ENCODE data around the gene MMP25.
"Not testable (repeated sequence)": the region's sequence is repeated elsewhere in the genome, so short reads cannot be mapped to it uniquely, and the experiment has no call there.

MMP25 gene

DNA sequence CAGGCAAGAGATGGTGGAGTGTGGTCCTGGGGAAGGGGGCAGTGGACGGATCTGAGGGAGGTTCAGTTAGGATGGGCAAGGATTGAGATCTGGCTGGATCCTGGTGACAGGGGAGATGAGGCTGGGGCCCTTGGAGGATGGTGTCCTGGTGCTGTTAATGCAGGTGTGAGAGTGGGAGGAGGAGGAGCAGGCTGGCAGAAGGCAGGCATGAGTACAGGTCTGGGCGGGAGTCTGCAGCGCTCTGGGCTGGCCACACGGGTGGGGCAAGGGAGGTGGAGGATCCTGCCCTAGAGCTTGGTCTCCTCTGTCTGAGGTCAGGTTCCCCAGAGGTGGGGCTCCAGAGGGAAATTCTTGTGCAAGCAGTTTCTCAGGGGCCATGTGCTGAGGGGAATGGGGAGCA, 25.8 kb downstream of the MMP25 start:
- not testable (repeated sequence) for DNase-seq (ENCODE audit: low read depth in 2 of 2, low spot score in 1 of 2)

DNA sequence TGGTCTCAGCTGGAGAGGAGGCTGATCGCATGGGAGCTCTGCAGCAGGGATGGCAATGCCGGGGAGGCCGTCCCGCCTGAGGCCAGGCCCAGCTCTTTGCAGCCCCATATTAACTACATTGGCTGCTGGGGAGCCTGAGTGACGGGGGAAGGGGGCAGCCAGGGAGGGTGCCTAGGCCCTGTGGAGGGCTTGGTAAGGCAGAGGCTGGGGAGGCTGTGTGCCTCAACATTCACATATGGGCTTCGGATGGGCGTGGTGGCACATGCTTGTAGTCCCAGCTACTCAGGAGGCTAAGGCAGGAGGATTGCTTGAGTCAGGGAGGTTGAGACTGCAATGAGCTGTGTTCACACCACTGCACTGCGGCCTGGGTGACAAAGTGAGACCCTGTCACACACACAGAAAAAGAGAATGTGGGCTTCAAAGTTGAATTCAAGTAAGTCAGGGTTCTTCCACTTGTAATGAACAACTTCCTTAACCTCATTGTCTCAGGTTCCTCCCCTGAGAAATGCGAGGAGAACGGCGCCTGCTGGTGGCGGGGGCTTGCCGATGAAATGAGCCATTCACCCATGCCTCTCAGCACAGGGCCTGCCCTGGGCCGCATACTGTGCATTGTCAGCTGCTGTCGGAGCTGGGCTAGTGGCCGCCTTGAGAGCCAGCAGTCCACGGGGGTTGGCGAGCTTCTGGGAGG, 26.4 kb downstream of the MMP25 start:
- DNase-seq (ENCODE audit: low read depth in 2 of 2, low spot score in 1 of 2): not testable (repeated sequence)

DNA sequence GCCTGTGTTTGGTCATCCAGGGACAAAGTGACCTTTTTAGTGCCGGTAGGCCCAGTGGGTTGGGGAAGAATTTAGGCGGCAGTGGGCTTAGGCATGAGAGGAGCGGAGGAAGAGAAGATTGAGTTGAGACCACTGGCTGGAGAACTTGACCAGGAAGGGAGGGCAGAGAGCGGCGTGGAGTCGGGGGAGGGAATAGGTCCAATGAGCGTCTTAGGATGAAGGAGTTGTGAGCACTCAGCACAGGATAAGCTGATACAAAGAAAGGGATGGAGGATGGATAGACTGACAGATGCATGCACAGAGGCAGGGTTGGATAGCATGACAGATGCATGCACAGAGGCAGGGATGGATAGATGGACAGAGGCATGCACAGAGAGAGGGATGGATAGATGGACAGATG, 27.1 kb downstream of the MMP25 start:
- no peak for DNase-seq (ENCODE audit: low read depth in 2 of 2, low spot score in 1 of 2)

DNA sequence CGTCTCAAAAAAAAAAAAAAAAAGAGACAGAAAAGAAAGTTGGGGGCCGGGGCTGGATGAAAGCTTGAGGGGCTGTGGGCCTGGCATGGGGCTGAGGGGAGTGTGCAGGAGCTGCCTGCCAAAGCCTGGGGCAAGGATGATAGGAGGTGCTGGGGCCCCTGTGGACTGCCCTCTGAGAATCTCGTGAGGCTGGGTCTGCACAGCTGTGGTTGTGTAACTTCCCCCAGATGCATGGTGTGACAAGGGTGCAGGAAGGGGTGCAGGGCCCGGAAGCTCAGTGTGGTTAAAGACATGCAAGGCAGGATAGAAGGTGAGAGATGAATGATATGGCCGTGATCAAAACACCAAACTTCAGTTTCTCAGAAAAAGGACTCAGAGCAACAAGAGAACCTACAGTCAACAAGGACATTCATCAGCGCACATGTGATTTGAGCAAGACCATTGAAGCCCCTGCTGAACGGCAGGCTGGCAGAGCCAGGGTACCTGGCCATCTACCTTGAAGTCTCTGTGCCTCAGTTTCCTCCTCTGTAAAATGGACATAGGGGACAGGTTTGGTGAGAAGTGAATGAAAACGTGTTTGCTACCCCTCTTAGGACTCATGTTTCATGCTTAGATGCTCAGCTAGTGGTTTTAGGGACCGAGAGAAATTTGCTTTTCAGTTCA, 28.6 kb downstream of the MMP25 start:
- peak in 1 of 2 donors; percentile 62 for DNase-seq (ENCODE audit: low read depth in 2 of 2, low spot score in 1 of 2)

DNA sequence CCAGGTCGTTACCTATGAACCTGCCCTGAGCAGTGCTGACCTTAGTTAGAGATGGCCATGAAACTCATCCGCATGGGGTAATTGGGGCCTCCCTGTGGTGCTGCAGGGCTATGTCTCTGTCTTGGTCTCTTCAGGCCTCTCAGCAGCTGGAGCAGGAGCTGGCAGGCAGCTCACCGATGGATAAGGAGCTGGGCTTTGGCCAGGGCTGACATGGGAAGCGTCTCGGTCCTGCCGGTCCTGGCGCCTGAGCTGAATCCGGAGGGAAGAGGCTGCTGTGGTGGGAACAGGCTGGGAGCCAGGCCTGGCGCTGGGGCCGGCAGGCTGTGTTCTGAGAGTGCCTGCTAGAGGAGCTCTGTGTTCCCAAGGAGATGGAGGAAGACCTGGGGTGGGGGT, 29.2 kb downstream of the MMP25 start:
- DNase-seq (ENCODE audit: low read depth in 2 of 2, low spot score in 1 of 2): no peak

DNA sequence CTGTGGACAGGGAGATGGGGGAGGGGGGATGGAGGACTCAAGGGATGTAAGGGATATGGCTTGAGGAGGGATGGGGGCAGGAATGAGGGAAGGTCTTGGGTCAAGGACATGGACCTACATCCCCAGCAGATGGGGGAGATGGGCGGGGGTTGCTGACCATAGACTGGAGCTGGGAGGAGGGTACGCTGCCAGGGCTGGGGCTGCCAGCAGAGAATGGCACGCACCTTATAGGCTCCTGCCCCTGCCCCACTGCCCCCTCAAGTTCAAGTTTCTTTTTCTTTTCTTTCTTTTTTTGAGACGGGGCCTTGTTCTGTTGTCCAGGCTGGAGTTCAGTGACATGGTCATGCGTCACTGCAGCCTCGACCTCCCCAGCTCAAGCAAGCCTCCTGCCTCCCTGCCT, 29.6 kb downstream of the MMP25 start:
- not testable (repeated sequence) for DNase-seq (ENCODE audit: low read depth in 2 of 2, low spot score in 1 of 2)

DNA sequence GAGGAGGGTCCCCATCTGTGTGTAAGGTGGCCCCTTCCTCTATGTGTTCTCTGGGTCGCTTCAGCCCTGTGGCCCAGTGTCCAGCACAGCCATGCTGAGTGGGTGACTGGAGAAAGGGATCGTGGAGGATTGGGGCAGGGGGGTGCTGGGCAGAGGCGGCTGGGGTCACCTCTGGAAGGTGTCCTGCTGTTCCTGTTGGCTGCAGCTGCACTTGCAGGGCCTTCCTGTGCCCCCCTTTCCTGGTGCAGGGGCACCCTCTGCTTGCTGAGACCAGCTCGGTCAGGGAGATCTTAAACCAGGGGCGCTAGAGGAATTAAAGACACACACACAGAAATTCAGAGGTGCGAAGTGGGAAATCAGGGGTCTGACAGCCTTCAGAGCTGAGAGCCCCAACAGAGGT, 30.2 kb downstream of the MMP25 start:
- no peak for DNase-seq (ENCODE audit: low read depth in 2 of 2, low spot score in 1 of 2)

DNA sequence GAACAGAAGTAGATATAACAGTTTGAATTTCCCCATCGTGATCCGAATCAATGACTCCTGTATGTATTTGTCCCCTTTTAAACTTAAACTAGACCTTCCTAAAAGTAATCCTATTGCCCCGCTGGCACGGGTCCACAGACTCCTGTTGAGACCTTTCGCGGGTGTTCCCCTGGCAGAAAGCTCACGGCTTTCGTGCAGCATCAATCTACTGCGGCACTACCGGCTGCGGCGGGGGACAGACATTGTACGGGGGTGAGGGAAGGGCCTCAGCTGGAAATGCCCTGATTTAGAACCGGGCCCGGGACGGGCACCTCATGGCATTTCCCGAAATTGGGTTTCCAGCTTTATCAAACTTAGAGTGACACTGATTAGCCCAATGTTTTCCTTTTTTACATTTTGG, 33.7 kb downstream of the MMP25 start:
- DNase-seq (ENCODE audit: low read depth in 2 of 2, low spot score in 1 of 2): no peak

DNA sequence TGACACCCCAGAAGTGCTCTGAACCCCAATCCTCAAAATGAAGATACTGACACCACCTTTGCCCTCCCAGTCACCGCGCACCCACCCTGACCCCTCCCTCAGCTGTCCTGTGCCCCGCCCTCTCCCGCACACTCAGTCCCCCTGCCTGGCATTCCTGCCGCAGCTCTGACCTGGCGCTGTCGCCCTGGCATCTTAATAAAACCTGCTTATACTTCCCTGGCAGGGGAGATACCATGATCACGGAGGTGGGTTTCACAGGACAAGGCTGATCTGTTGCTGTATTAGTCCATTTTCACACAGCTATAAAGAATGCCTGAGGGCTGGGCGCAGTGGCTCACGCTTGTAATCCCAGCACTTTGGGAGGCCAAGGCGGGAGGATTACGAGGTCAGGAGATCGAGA, 35.6 kb downstream of the MMP25 start:
- not testable (repeated sequence) for DNase-seq (ENCODE audit: low read depth in 2 of 2, low spot score in 1 of 2)

DNA sequence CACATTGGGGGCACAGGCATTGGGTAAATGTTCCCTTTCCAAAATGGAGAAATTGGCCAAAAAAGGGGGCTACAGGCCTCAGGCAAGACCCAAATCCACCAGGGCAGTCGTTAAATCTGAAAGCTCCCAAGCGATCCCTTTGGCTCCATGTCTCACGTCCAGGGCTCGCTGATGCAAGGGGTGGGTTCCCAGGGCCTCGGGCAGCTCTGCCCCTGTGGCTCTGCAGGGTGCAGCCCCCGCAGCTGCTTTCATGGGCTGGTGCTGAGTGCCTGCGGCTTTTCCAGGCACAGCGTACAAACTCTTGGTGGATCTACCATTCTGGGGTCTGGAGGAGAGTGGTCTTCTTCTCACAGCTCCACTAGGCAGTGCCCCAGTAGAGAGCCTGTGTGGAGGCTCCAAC, 37.0 kb downstream of the MMP25 start:
- DNase-seq (ENCODE audit: low read depth in 2 of 2, low spot score in 1 of 2): not testable (repeated sequence)

DNA sequence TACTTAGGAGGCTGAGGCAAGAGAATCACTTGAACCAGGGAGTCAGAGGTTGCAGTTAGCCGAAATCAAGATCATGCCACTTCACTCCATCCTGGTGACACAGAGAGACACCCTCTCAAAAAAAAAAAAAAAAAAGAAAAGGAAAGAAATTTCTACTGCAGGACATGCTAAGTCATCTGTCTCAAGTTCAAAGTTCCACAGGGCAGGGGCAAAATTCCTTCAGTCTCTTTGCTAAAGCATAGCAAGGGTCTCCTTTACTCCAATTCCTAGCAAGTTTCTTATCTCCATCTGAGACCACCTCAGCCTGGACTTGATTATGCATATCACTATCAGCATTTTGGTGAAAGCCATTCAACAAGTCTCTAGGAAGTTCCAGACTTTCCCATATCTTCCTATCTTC, 38.1 kb downstream of the MMP25 start:
- no peak for DNase-seq (ENCODE audit: low read depth in 2 of 2, low spot score in 1 of 2)

DNA sequence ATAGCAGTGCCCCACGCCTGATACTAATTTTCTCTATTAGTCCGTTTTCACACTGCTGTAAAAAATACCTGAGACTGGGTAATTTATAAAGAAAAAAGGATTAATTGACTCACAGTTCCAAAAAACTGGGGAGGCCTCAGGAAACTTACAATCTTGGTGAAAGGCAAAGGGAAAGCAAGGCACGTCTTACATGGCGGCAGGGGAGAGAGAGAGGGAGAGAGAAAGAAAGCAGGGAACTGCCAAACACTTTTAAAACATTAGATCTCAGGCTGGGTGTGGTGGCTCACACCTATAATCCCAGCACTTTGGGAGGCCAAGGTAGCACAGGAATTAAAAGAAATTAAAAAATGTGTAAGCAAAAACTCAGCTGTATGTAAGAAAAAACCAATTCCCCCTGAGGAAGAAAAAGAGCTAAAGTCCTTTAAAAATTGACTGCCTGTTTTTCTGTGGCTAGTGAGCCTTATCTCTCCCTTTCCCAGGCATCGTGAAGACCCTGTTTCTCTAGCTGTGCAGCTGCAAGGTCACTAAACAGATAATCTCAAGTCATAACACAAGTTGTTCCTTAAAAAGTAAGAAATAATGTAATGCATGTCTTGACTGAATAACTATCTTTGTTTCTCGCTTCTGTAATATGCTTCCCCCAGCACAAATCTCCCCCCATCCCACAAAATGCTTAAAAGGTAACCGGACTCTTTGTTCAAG, 38.8 kb downstream of the MMP25 start:
- DNase-seq (ENCODE audit: low read depth in 2 of 2, low spot score in 1 of 2): no peak

DNA sequence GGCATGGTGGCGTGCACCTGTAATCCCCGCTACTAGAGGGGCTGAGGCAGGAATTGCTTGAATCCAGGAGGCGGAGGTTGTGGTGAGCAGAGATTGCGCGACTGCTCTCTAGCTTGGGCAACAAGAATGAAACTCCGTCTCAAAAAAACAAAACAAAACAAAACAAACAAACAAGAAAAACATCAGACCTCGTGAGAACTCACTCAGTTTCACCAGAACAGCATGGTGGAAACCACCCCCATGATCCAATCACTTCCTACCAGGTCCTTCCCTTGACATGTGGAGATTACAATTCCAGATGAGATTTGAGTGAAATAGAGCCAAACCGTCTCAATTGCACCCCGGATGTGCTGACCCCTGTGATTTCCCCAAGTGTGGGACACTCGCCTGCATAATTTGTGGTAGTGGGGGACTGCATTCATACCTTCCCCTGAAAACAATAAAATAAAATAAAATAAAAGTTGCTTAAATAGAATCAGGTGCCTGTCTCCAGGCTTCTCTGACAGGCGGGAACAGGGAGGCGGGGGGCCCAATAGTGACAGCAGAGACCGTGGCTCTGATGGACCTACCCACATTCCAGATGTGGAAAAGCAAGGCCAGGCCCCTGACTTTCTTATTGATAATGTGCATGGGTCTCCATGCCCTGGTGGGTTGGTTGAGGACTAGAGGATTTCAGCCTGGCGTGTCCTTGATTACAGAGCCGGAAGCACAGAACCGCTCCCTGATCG, 39.7 kb downstream of the MMP25 start:
- no peak for DNase-seq (ENCODE audit: low read depth in 2 of 2, low spot score in 1 of 2)

DNA sequence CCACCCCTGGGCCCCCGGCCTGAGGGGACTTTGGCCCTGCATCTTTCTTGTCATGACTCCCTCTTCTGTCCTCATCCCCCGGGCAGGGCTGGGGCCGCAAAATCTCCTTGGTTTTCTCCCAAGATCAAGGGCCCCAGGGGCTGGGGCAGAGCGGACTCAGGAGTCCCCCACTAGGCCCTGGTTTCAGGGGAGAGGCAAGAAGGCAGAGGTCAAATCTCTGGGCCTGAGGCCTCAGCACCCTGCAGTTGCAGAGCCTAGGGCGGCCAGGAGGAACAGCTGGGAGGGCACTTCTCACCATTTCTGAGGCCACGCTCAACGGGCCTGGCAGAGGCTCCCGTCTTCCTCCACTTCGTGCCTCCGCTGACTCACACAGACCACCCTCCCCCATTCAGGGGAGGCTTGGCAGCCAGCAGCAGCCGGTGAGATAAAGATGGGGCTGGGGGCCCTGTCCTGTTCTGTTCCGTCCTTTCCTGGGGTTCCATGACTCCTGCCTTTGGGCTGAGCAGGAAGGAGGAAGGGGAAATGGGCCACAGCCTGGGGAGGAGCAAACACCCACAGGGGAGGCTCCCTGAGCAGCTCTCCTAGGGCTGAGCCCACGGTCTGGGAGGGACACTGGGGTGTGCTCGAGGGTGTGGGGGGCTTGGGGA, 40.4 kb downstream of the MMP25 start:
- DNase-seq (ENCODE audit: low read depth in 2 of 2, low spot score in 1 of 2): no peak

DNA sequence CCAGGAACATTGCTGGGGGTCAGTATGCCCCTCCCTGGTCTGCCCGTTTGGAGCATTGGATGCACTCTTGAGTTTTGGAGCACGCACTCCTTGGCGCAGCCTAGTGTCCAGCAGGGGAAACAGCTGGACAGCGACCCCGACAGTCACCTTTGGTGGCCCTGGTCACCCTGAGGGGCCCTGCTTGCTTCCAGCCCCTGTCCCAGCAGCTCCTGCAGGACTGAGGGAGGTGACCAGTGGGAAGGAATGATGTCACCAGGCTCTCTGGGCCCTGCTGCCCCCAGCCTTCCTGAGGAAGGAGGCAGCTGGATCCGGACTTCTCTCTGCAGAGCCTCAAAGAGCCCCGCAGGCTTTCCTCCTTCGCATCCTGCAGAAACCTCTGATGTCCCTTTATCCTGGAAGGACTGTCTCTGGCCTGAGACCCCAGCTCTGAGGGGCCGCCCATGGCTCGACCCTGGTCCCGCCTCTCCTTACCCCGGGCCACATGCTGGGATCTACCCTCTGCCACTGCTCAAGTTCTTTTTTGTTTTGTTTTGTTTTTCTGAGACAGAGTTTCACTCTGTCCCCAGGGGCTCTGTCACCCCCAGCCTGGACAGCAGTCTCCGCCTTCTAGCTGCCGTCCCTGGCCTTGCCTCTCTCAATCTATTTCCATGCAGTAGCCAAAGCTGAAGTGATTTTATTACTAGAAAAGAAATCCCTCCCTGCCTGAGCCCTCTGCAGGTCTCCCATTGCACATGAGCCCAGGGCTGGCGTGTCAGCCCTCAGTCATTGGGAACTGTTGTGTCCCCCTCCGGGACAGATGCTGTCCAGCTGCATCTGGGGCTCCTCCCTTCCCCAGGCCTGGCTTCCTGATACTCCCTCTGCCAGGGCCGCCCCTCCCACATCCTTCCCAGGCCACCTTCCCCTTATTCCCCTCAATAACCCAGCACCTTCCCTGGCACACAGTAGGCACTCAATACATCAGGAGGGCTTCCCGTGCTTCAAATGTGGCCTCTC, 41.2 kb downstream of the MMP25 start:
- no peak for DNase-seq (ENCODE audit: low read depth in 2 of 2, low spot score in 1 of 2)

DNA sequence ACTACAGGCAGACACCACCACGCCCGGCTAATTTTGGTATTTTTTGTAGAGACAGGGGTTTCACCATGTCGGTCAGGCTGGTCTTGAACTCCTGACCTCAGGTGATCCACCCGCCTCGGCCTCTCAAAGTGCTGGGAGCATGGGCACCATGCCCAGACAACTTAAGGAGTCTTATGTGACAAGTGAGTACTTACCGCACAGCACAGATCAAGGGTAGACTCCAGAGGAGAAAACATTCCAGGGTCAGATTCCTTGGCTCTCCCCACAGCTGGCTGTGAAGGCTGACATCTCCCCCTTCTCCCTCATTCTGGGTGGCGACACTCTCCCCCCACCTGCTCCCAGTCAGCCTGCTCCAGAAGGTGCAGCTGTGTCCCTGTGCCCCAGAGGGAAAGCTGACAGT, 42.1 kb downstream of the MMP25 start:
- no peak for DNase-seq (ENCODE audit: low read depth in 2 of 2, low spot score in 1 of 2)

DNA sequence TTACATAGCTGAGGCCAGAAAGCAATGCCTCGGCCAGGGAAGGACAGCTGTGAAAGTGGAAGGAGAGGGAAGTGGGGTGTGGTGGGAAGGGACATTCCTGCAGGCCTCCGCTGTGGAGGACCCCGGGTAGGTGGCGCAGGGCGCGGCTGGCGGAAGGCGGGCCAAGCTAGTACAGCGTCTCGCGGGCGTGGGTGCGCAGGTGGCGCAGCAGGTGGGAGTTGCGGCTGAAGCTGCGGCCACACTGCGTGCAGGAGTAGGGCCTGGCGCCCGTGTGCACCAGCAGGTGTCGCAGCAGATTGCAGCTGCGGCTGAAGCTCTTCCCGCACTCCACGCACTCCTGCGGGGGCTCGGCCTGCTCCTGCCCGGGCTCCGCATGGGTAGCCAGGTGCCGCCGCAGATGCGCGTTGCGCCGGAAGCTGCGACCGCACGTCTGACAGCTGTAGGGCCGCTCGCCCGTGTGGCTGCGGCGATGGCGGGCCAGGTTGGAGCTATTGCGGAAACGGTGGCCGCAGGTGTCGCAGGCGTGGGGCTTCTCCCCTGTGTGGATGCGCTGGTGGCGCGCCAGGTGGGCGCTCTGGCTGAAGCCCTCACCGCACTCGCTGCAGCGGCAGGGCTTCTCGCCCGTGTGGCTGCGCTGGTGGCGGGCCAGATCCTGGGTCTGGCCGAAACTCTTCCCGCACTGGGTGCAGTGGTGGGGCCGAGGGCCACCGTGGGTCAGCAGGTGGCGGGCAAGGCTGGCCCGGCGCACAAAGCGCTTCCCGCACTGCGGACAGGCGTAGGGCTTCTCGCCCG, 42.8 kb downstream of the MMP25 start:
- DNase-seq (ENCODE audit: low read depth in 2 of 2, low spot score in 1 of 2): no peak

DNA sequence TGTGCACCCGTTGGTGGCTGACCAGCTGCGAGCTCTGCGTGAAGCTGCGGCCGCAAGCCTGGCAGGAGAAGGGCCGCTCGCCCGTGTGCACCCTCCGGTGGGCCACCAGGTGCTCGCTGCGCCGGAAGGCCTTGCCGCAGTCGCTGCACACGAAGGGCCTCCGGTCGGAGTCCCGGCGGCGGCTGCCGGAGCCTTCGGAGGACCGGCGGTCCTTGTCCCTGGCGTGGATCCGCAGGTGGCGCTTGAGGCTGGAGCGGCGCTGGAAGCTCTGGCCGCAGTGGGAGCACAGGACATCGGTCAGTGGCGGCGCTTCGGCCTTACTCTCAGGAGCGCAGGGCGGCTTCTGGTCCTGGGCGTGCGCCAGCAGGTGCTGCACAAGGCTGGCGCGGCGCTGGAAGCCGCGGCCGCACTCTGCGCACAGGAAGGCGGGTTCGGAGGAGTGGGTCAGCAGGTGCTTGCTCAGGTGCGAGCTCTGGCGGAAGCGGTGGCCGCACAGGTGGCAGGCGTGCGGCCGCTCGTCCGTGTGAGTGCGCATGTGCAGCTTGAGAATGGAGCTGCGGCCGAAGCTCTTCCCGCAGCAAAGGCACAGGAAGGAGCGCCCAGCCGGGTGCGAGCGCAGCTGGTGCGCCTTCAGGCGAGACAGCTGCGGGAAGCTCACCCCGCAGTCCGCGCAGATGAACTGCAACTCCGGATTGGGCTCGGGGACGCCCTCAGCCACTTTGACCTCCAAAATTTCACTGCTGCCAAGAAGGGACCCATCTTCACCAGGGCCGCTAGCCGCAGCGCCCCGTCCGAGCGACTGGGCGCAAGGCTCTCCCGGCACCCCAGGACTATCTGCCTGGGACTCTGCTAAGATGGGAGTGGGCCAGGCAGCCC, 43.6 kb downstream of the MMP25 start:
- DNase-seq (ENCODE audit: low read depth in 2 of 2, low spot score in 1 of 2): no peak
